NCI-H510A (cell line): ENCODE data around the gene ROR2.

Experiments
- DNase-seq: peaks from one replicate; lab custom pipeline; 2025; lab: John Stamatoyannopoulos, UW

Gene ROR2

DNA sequence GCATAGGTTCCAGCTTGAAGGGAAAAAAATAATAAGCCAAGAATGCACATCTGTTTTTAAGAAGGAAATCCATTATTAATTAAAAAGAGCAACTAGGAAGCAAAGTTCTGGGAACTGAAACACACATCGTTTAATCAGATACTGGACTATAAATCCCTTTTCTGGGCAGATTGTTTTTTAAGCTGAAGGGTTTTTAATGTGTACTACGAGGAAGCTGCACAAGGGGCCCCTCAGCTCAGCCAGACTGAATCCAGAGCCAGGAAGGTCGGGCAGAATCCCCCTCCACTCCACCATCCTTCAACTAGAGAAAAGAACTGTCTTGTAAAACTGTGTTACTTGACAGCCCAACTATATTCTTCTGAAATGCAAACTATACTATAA is 49.2 kb downstream of the ROR2 start:
- no peak for DNase-seq

DNA sequence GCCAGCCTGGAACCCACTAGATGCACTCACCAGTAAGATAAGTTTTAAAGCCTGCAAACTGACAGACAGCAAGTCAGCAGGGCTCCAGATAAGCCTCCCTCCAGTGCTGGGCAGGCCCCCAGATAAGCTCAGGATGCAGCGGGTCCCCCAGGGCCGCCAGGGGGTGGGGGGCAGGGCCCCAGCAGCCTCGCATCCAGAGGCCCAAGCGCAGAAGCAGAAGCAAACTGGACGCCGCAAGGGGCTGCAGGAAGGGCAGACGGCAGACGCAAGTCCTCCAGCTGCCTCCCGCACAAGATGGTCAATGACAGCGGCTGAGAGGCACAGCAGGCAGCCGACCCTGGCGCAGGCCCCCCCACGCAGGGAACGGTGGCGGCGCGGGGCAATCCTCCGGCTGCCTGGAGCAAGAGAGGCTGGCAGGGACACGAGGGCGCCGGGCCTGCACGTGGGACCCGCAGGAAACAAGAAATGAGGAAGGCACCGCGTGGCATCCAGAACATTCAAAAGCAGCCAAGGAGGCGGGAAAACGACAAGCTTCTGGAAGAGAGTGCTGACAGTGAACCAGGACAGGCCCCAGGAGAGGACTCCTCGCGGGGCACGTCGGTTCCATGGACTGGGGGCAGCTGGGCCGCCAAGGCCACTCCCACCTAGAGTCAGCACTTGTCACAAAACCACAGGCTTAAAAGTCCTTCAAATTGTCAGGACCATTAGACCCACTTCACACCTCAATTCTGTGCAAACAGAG is 49.8 kb downstream of the ROR2 start:
- peak; percentile 66 for DNase-seq

DNA sequence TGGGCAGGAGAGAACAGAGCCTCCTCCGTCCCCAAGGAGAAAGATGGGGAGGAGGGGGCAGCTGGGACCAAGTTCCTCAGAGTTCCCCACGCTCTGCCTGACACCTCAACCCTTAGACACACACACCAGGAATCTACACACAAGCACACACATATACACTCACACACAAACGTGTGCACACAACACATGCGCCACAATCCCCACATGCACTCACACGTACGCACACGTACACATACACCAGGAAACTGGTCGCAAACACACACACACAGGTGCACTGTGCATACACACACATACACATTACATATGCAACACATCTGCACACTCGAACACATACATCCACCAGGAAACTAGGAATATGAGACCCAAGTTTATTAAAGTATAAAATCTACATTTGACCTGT is 50.4 kb downstream of the ROR2 start:
- no peak for DNase-seq

DNA sequence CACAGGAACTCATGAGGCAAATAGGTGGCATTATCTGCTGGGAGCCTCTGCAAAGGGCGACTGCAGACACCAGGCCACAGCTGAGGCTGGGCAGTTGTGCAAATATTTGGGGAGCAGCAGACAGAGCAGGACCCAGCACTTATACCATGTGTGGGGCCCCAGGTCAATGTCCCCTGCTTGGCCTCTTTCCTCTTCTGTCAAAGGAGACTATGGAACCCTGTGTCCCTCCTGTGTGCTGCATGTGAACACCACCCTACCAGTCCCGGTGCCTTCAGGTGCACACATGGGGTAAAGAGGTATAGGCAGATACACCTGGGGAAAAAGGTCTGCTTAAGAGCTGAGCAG is 50.8 kb downstream of the ROR2 start:
- DNase-seq = no peak

DNA sequence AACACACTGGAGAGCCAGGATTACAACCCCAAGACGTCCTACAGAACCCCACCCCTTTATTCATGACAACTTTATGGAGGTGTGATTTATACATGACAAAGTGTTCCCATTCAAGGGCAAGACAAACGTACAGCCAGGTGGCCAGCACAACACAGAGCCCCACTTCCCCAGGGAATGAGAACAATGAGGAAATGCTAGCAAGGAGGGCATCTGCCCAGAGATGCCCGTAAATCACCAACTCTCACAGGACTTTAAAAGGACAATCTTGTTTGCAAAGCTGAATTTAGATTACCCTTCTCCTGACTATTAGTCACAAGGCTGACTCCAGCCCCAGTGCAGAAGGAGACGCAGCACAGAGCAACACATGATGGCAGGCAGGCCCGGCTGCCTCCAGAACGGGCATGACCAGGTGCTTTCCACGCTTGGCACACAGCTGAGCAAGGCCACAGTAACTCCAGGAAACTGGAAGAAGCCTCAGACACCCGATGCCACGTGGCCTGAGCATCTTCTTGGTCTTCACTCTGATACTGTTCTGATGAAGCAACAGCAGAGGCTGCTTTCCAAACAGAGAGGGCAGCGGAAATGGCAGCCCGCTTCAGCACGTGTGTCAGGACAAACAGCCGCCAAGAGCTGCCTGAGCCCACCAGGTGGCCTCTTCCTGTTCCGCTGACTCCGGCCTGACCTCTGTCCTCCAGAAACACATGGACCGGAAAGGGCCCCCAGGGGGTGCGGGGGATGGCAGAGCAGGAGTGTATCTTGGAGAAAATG is 51.4 kb downstream of the ROR2 start:
- DNase-seq = peak; percentile 63

DNA sequence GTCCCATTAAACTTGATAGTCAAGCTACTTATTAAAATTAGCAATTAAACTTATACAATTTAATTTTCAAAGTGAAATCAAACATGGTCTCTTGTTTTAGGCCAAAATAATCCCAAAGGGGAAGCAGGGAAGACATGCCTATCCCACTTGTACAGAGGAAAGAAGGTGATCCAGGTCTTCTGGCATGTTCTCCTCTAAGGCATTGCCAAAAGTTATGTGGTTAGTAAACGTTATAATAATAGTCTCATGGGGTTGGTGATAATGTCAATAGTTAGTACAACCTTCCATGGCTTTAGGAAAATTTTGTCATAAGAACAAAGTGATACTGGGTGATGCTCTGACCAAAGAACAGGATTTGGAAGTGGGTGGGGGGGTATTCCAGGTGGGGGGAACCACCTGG is 52.8 kb downstream of the ROR2 start:
- DNase-seq = no peak

DNA sequence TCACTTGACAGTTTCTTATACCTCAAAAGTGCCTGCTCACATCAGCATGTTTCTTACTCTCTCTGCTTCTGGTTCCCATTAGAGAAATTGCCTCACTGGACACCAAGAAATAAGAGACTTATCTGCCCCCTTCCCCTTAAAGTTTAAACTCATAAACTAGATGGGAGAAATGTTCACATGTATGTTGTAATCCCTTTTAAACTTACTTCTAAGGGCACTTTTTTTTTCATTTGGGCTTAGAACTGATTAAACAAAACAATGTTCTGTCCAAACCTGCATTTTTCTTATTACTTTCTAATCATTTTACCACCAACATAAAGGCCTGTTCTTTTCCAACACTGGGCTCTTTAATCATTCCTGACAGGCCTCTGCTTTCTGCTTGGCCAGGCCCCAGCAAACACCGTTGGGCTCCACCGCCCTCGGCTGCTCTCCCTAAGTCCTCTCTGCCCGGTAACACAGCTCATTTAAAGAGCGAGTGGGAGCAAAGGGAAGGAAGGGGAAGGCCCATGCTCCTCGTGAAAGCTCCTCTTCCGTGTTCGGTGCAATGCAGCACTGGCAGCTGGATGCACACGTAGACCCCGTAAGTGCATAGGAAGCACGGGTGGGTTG is 53.4 kb downstream of the ROR2 start:
- DNase-seq = peak; percentile 16

DNA sequence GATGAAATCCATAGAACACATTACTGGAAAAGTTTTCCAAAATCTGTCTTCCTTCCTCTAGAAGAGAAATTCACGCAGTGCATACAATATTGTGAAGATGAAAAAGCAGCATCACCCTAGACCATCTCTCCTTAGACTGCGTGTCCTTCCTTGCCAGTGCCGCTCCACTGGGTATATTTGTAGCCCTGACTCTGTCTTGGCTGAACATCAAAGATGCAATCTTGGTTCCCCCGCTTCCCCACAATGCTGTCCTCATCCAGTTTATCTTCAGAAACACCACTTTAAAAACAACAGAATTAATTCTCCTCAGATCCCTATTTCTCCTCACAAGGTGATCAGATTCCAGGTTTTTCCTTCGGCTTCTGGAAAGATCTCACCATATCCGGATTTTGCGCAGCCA is 53.9 kb downstream of the ROR2 start:
- no peak for DNase-seq

DNA sequence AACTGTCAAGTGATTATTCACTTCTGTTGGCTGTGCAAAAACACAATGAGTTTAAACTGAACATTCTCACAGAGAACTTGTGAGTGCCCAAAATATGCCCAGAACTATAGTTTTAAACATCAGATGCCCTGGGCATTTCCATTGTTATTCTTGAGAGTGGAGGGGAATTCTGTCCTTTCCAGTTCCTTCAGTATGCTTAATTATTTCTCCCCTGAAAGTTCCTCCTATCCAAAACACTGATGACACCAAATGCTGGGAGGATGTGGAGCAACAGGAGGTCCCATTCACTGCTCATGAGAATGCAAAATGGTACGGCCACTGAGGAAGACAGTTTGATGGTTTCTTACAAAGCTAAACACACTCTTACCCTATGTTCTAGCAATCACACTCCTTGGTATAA is 55.5 kb downstream of the ROR2 start:
- DNase-seq = no peak

DNA sequence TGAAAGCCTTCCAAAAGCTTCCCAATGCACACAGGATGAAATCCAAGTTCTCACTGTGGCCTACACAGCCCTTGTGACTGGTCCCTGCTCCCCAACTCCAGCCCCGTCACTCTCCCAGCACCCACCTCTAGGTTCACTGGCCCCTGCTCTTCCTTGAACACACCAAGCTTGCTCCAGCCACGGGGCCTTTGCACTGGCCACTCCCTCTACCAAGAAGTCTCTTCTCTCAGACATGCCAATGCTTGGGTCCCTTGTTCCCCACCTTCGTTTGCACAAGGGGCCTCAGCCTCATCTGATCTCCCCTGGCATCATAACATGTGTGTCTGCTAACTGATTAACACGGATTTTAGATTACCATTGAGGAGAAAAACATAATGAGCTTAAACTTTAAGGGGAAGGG is 56.0 kb downstream of the ROR2 start:
- no peak for DNase-seq

DNA sequence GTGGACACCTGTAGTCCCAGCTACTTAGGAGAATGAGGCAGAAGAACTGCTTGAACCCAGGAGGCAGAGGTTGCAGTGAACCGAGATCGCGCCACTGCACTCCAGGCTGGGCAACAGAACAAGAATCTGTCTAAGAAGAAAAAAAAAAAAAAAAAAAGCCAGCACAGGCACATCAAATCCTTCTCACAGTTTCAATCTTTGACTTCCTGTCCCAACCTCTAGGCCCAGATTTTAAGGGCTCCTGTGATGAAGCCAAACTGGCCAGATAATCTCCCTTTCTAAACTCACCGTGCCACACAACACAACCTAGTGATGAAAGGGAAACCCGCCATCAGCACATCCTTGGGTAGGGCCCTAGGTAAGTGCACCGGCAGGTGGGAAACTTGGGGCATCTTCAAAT is 58.1 kb downstream of the ROR2 start:
- DNase-seq = no peak

DNA sequence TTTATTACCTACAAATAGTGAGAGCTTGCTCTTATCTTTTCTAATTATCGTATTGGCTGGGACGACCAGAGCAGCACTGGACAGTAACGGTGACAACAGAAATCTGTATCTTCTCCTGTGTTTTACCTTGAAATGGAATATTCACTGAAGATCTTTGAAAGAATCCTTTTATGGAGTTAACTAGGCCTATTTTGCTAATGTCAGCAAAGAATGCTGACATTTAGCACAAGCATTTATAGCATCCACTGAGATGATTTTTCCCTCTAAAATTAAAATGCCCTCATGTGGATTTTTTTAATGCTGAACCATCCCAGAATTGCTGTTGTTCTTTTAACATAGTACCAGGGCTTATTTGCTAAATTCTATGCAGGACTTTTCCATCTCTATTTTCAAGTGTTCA is 59.4 kb downstream of the ROR2 start:
- no peak for DNase-seq

DNA sequence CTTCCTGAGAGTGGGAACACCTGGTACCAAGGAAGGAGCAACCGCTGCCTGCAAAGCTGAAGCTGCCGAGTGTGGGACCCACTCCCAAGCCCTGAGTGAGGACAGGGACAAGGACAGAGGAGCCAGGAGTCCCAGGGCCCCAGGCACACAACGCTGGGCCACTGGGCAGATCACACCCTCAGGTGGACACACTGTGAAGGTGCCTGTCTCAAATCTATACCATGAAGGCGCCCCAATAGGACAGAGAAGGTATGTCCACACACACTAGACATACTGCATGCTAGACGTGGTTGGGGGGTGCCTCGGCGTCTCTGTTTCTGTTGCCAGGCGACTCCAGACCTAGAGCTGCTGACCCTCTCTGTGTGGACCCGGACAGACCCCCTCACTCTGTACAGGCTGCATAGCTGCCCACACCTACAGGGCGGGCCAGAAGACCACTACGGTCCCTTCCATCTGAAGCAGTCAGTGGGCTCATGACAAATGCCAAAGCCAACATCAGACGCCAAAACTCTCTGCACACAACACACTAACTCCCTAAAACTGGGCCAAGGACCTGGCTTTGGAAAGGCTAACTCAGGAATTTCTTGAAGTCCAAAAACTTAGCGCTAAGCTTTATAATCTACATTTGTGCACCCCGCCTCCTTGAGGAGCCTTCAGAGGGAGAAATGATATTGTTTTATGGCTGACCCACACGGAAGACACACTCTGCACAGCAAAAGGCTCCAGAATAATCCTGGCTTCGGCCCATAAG is 60.7 kb downstream of the ROR2 start:
- DNase-seq = no peak

DNA sequence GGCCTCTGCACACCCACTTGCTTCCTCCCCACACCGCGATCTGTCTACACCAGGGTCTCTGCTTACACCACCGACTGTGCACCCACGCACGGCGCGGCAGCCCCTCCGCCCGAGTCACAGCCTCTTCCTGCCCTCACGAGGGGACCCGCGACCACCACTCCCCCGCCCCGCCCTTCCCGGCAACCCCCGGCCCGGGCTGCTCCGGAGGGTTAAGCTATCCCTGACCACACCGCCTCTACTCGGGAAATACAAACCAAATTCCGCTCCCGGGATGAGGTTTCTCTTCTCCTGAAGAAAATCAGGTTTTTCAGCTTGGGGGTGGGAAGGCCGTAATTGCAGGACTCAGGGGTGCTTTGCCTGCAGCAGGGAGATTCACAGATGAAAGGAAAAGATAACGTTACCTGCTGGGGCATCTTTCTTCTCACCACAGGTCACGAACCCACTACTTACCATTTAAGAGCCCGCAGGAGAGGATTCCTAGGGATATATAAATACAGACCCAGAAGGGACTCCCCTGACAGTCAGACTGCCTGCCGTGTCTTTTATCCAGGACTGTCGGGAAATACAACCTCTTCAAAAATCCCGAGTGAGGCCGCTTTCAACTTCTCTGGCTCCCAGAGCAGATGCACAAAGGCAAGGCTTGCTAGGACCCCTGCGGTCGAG is 63.5 kb downstream of the ROR2 start:
- DNase-seq = no peak

DNA sequence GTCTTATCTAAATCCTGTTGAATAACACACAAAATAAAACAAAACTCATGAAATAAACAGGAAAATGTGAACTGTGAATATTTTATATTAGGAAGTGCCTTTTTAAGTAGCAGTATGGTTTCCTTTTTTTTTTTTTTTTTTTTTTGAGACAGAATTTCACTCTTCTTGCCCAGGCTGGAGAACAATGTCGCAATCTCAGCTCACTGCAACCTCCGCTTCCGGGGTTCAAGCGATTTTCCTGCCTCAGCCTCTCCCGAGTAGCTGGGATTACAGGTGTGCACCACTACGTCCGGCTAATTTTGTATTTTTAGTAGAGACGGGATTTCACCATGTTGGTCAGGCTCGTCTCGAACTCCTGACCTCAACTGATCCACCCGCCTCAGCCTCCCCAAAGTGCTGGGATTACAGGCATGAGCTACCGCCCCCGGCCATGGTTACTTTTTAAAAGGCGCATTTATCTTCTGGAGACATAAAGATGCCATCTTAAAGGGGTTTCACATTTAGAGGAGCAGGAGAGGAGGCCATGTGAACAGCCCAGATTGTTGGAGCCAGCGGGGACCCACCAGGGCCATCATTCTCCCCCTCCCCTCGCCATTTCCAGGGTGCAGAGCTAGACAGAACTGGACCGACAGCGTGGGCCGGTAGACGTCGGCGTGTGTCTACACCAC is 64.1 kb downstream of the ROR2 start:
- DNase-seq = no peak

DNA sequence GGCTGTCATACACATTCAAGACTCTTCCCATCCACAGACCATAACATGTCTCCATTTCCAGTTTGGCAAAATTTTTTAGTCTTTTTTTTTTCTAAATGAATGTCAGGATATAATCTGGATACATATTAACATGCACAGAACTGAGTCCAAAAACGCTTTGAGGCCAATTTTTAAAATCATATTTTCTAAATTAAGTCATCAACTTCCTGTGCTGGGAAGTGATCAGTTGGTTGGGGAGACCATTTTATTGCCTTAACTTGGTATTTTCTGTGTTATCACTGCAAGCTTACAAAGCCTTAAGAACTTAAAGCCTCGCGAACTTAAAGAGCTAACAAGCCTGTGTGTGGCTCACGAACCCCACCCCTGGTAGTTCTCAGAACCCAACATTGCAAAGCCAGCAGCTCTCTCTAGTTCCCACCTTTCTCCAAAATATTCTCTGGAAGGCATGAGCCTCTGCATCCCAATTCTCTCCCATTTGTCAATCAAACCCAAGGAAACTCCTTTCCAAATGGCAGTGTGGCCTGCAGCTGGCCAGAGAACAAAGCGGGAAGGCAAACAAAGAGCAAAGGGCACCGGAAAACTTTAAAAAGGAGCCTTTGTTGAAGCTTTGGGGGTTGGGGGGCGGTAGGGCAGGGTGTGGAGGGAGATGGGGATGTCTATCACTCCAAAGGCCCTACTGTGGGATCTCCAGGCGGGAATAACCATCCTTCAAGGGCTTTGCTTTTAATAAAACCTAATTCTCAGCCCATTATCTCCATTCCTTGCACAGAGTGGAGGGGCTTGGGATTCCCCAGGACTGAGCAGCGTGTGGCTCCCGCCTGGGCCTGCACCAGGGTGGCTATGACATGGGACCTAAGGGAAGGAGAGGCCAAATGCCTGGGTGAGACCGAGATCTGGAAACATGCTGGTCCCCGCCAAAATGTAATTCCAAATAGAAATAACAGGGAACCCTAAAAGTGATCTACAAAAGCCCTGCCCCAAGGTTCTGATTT is 65.0 kb downstream of the ROR2 start:
- no peak for DNase-seq

DNA sequence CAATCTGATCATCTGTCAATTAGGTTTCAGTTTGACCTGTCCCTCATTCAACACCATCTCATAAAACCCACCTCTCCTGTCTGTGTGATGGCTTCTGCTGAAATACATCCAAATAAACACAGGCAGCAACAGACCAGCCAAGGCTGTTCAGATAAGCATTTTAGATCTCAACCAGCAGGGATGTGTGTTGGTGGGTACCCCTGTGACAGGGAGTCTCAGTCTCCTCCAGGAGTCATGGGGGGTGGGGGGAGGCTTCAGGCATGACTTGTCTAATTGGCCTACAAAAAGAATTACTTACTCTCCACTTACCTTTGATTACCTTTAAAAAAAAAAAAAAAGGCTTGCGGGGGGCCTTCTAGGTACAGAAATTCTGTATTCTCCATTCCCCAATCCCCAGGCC is 65.9 kb downstream of the ROR2 start:
- DNase-seq = no peak

DNA sequence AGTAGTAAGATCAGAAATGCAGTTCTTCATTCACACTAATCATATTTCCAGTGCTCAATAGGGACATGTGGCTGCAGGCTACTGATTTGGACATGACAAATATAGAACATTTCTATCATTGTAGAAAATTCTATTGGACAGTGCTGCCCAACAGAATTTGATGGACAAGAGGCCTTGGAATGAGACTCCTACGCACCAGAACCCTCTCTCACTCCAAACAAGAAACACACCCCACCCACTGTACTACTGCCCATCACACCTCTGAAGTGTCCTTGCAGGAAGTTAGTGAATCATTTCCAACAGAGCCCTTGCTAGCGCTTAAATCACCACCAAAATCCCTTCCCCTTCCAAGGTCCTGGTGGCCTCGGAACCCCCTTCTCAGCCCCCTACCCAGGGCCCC is 66.5 kb downstream of the ROR2 start:
- no peak for DNase-seq

DNA sequence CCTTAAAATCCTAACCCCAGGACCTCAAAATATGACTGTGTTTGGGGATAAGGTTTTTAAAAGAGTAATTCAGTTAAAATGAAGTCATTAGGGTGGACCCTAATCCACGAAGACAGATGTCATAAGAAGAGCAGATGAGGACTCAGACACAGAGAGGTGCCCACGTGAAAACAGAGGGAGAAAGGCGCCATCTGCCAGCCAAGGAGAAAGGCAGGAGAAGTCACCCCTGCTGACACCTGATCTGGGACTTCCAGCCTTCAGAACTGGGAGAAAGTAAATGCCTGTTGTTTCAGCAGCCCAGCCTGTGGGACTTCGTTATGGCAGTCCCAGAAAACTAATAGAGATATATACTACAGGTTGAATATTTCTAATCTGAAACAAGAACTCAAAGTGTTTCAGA is 67.4 kb downstream of the ROR2 start:
- DNase-seq = no peak

DNA sequence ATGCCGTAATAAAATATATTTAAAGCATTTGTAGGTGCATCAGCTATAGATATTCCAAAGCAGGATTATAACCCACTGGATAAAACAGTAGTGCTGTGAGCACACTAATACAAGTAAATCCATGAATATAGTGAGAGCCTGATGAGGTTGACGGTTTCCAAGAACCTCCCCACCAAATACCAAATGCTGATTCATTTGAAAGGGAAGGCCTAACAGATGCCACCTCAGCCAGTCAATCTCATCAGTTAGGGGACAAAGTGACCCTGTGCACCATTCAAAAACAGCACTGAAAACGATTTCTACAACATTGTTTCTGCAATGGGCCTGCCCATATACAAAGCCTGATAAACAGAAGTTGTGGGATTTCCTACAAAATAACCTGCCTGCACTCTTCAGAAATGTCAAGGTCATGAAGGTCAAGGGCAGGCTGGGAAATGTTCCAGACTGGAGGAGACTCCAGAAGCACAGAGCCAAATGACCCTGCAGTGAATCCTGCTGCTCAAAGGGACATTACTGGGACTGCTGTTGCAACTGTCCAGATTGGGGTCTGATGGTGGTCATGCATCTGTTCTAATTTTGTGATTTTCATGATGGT is 69.6 kb downstream of the ROR2 start:
- DNase-seq = no peak
